ENCODE results near the gene ELMO1. TPM values are rescaled to one million over a fixed set of nuclear protein-coding genes. Genes with fewer than 3 reads are reported as not detected.

The ELMO1 gene
- total RNA-seq, 1 donor = under 0.01 TPM

GRCh38 chr7:37309493-37309892 is 139.2 kb downstream of the ELMO1 start:
- H3K4me3 ChIP-seq (ENCODE audit: low read depth, low read length) = no peak overlapping the region
- DNase-seq (ENCODE audit: low read depth) = no peak
- TF ChIP-seq, protein P1, sequence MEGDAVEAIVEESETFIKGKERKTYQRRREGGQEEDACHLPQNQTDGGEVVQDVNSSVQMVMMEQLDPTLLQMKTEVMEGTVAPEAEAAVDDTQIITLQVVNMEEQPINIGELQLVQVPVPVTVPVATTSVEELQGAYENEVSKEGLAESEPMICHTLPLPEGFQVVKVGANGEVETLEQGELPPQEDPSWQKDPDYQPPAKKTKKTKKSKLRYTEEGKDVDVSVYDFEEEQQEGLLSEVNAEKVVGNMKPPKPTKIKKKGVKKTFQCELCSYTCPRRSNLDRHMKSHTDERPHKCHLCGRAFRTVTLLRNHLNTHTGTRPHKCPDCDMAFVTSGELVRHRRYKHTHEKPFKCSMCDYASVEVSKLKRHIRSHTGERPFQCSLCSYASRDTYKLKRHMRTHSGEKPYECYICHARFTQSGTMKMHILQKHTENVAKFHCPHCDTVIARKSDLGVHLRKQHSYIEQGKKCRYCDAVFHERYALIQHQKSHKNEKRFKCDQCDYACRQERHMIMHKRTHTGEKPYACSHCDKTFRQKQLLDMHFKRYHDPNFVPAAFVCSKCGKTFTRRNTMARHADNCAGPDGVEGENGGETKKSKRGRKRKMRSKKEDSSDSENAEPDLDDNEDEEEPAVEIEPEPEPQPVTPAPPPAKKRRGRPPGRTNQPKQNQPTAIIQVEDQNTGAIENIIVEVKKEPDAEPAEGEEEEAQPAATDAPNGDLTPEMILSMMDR (IDR thresholded peaks at IDR 0.05; ENCODE audit: insufficient read depth, low read depth, low read length) = no peak

DNA sequence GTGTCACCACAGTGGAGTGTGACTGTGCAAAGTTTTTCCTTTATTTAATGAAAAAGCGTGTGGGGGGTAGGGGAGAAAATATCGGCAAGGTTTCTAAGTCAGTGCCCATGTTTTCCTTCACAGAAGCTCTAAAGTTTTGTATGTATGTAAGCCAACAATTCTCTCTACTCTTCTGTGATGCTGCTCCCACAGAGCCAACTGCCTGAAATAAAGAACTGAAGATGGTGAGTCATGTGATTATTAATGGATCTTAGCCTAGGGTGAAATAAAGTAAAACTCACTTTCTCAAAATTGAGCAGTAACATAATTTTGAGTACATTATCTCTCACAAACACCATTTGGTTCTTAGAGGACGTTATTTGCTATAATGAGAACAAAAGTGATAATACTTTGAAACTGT is 143.7 kb downstream of the ELMO1 start:
- H3K4me3 ChIP-seq (ENCODE audit: low read depth, low read length) = no peak overlapping the region
- TF ChIP-seq, protein P1 (IDR thresholded peaks at IDR 0.05; ENCODE audit: insufficient read depth, low read depth, low read length) = no peak
- no peak for DNase-seq (ENCODE audit: low read depth)

DNA sequence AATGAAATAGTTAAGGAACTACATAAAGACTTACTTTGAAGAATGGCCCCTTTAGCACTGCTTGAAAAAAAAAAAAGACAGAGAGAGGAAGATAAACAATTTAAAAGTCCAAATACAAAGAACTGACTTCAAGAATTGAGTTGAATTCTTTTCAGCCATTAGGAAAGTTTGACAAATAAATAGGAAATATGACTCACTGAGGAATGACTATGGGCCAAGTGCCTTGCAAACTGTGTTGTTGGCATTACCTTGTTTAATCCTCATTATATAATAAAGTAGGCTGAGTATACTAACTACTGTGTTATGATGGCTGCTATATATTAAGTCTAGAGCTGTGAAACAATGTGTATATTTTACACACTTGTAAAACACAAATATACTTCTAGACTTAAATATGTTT is 151.1 kb downstream of the ELMO1 start:
- no peak for DNase-seq (ENCODE audit: low read depth)
- TF ChIP-seq, protein P1 (IDR thresholded peaks at IDR 0.05; ENCODE audit: insufficient read depth, low read depth, low read length) = no peak
- no peak overlapping the region for H3K4me3 ChIP-seq (ENCODE audit: low read depth, low read length)

DNA sequence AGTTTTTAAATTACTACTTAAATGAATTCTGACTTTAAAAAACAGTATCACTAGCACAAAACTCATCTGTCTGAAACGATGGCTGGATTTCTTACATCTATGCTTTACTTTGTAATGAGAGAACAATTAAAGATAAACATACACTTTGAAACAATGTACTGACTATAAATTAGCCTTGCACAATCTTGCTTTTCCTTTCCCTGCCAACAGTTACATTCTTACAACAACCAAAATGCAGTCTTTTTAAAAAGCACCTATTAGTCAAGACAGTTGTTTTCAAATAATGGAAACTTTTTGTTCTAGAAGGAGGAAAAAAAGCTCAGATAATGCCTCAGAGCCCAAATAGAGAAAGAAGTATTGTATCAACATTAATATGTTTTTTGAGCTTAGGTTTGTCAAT is 153.3 kb downstream of the ELMO1 start:
- H3K4me3 ChIP-seq (ENCODE audit: low read depth, low read length) = no peak overlapping the region

GRCh38 chr7:37290731-37291130 is 157.9 kb downstream of the ELMO1 start:
- no peak for DNase-seq (ENCODE audit: low read depth)
- H3K4me3 ChIP-seq (ENCODE audit: low read depth, low read length) = no peak overlapping the region
- TF ChIP-seq, protein P1 (IDR thresholded peaks at IDR 0.05; ENCODE audit: insufficient read depth, low read depth, low read length) = no peak

More for the DNA sequence above, 153.3 kb downstream of the ELMO1 start:
- DNase-seq (ENCODE audit: low read depth) = no peak
- TF ChIP-seq, protein P1 (IDR thresholded peaks at IDR 0.05; ENCODE audit: insufficient read depth, low read depth, low read length) = no peak

DNA sequence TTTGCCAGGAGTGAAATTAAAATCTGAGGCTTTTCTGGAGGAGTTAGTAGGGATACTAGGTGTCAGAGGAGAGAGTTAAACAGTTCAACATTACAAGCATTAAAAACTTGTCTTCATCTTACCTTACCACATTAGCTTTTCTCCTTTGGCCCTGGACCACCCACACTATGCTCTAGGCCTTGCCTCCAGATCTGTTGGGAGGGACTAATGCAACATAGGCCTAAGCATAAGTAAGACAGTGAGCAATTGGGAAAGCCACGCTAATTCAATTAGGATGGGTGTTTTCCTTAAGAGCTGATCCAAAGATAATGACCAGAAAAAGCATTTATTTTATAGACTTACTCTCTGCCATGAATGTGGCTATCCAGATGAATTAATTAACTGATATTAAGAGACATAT is 158.9 kb downstream of the ELMO1 start:
- no peak overlapping the region for H3K4me3 ChIP-seq (ENCODE audit: low read depth, low read length)
- TF ChIP-seq, protein P1 (IDR thresholded peaks at IDR 0.05; ENCODE audit: insufficient read depth, low read depth, low read length) = no peak
- no peak for DNase-seq (ENCODE audit: low read depth)

- no peak overlapping the region for H3K4me3 ChIP-seq (ENCODE audit: low read depth, low read length)
- TF ChIP-seq, protein P1 (IDR thresholded peaks at IDR 0.05; ENCODE audit: insufficient read depth, low read depth, low read length) = no peak
- no peak for DNase-seq (ENCODE audit: low read depth)
Observed at GRCh38 chr7:37289367-37289766, 159.3 kb downstream of the ELMO1 start.

All from fibroblast of villous mesenchyme (primary cell).